Vagina (tissue), 2 donors: ENCODE results near the gene ANGPT4.

ENCODE experiments used
- POLR2AphosphoS5 ChIP-seq, 2 donors: sonication (generic); formaldehyde crosslinking; IDR thresholded peaks; one replicate each; pipeline ENCODE4 v1.9.0; 2017; ENCODE audit warnings: antibody characterized with exemption in 2 of 2, mild to moderate bottlenecking in 2 of 2, low read depth in 1 of 2; ENCODE audit not compliant: insufficient read depth in 1 of 2
- TF ChIP-seq, protein P1 (sequence below), 3 experiments: fragments of 450-650 bp in 2 of 3; fragments of 200-600 bp in 1 of 3; sonication (generic) in 1 of 3; IDR thresholded peaks; one replicate each; pipeline ENCODE4 v1.5.1; 2017 to 2019; ENCODE audit warnings: antibody characterized with exemption in 3 of 3, mild to moderate bottlenecking in 2 of 3, moderate library complexity in 2 of 3

GRCh38 chr20:896501-897025 is 19.6 kb downstream of the ANGPT4 start:
- no peak for TF ChIP-seq POLR2AphosphoS5 (IDR thresholded peaks at IDR 0.05; ENCODE audit: insufficient read depth in 1 of 2, low read depth in 1 of 2)
- TF ChIP-seq, protein P1, sequence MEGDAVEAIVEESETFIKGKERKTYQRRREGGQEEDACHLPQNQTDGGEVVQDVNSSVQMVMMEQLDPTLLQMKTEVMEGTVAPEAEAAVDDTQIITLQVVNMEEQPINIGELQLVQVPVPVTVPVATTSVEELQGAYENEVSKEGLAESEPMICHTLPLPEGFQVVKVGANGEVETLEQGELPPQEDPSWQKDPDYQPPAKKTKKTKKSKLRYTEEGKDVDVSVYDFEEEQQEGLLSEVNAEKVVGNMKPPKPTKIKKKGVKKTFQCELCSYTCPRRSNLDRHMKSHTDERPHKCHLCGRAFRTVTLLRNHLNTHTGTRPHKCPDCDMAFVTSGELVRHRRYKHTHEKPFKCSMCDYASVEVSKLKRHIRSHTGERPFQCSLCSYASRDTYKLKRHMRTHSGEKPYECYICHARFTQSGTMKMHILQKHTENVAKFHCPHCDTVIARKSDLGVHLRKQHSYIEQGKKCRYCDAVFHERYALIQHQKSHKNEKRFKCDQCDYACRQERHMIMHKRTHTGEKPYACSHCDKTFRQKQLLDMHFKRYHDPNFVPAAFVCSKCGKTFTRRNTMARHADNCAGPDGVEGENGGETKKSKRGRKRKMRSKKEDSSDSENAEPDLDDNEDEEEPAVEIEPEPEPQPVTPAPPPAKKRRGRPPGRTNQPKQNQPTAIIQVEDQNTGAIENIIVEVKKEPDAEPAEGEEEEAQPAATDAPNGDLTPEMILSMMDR (IDR thresholded peaks at IDR 0.05), result no peak
